H9 (cell line): ENCODE data around the gene NEDD4L. TPM values are rescaled to one million over a fixed set of nuclear protein-coding genes. Genes with fewer than 3 reads are reported as not detected.
A peak's percentile ranks its signal among the peaks of the same experiment; 100 is the strongest.

Experiments
- DNase-seq: peaks from one replicate; pipeline ENCODE4 v3.0.0-alpha.2; 2017
- H2AFZ ChIP-seq: one replicate; pipeline ENCODE4 v1.6.1; 2013; ENCODE audit warnings: mild to moderate bottlenecking, low read length, control low read depth, moderate library complexity
- H2AK5ac ChIP-seq: 2 replicates; pipeline ENCODE4 v1.6.1; 2013; ENCODE audit warnings: low read length, control low read depth, mixed read lengths; ENCODE audit not compliant: insufficient read length
- H2BK120ac ChIP-seq: one replicate; pipeline ENCODE4 v1.6.1; 2013; ENCODE audit warnings: low read depth, mild to moderate bottlenecking, low read length, control low read depth, inconsistent platforms; ENCODE audit not compliant: poor library complexity, severe bottlenecking
- H2BK12ac ChIP-seq: 2 replicates; pipeline ENCODE4 v1.6.1; 2013; ENCODE audit warnings: low read length, control low read depth, mixed read lengths, low read depth; ENCODE audit not compliant: insufficient read length
- H2BK15ac ChIP-seq: 2 replicates; pipeline ENCODE4 v1.6.1; 2013; ENCODE audit warnings: low read depth, low read length, control low read depth
- H2BK20ac ChIP-seq: one replicate; pipeline ENCODE4 v1.6.1; 2013; ENCODE audit warnings: low read depth, mild to moderate bottlenecking, low read length, control low read depth, inconsistent platforms; ENCODE audit not compliant: poor library complexity, severe bottlenecking
- H2BK5ac ChIP-seq: 2 replicates; pipeline ENCODE4 v1.6.1; 2013; ENCODE audit warnings: low read length, control low read depth, mixed read lengths; ENCODE audit not compliant: insufficient read length
- H3K14ac ChIP-seq: 2 replicates; pipeline ENCODE4 v1.6.1; 2013; ENCODE audit warnings: low read length, control low read depth; ENCODE audit not compliant: insufficient read depth
- H3K18ac ChIP-seq: 2 replicates; pipeline ENCODE4 v1.6.1; 2013; ENCODE audit warnings: low read depth, mild to moderate bottlenecking, mixed read lengths, low read length, control low read depth; ENCODE audit not compliant: insufficient read length
- H3K23ac ChIP-seq: 2 replicates; pipeline ENCODE4 v1.6.1; 2013; ENCODE audit warnings: low read length, control low read depth, mixed read lengths, low read depth; ENCODE audit not compliant: insufficient read length
- H3K23me2 ChIP-seq: 2 replicates; pipeline ENCODE4 v1.6.1; 2013; ENCODE audit warnings: low read depth, mild to moderate bottlenecking, mixed read lengths, low read length, control low read depth; ENCODE audit not compliant: insufficient read length, poor library complexity, severe bottlenecking
- H3K27ac ChIP-seq: 2 replicates; pipeline ENCODE4 v1.5.1; 2013; ENCODE audit warnings: low read length, control low read depth, mixed read lengths, low read depth; ENCODE audit not compliant: insufficient read length
- H3K27me3 ChIP-seq: 2 replicates; pipeline ENCODE4 v1.6.1; 2013; ENCODE audit warnings: low read length, control low read depth, inconsistent platforms; ENCODE audit not compliant: insufficient read depth
- H3K4ac ChIP-seq: 2 replicates; pipeline ENCODE4 v1.6.1; 2013; ENCODE audit warnings: low read depth, mild to moderate bottlenecking, control low read depth, inconsistent platforms, low read length, moderate library complexity
- H3K4me1 ChIP-seq: 2 replicates; pipeline ENCODE4 v1.6.1; 2013; ENCODE audit warnings: low read length, control low read depth, inconsistent platforms; ENCODE audit not compliant: insufficient read depth
- H3K4me2 ChIP-seq: 2 replicates; pipeline ENCODE4 v1.6.1; 2013; ENCODE audit warnings: low read length, control low read depth, mixed read lengths; ENCODE audit not compliant: insufficient read length, insufficient read depth
- H3K56ac ChIP-seq: 2 replicates; pipeline ENCODE4 v1.6.1; 2013; ENCODE audit warnings: low read depth, mild to moderate bottlenecking, mixed read lengths, low read length, control low read depth; ENCODE audit not compliant: insufficient read length
- H3K79me1 ChIP-seq: 2 replicates; pipeline ENCODE4 v1.6.1; 2013; ENCODE audit warnings: low read depth, mild to moderate bottlenecking, moderate library complexity, low read length, control low read depth, inconsistent platforms; ENCODE audit not compliant: insufficient read depth, poor library complexity, severe bottlenecking
- H3K79me2 ChIP-seq: 2 replicates; pipeline ENCODE4 v1.6.1; 2013; ENCODE audit warnings: low read length, control low read depth, inconsistent platforms; ENCODE audit not compliant: insufficient read depth
- H3K9ac ChIP-seq: 2 replicates; pipeline ENCODE4 v1.6.1; 2013; ENCODE audit warnings: low read length, control low read depth, mixed read lengths; ENCODE audit not compliant: insufficient read length; ENCODE audit errors: extremely low read depth
- H3K9me3 ChIP-seq: one replicate; pipeline ENCODE4 v1.6.1; 2013; ENCODE audit warnings: low read depth, low read length, inconsistent platforms; ENCODE audit not compliant: control insufficient read depth
- H3T11ph ChIP-seq: one replicate; pipeline ENCODE4 v1.6.1; 2013; ENCODE audit warnings: mild to moderate bottlenecking, low read length, control low read depth, inconsistent platforms
- H4K20me1 ChIP-seq: one replicate; pipeline ENCODE4 v1.6.1; 2013; ENCODE audit not compliant: control insufficient read depth, insufficient read length, insufficient read depth
- H4K5ac ChIP-seq: 2 replicates; pipeline ENCODE4 v1.6.1; 2013; ENCODE audit warnings: low read depth, mild to moderate bottlenecking, mixed read lengths, low read length, control low read depth; ENCODE audit not compliant: insufficient read length
- H4K8ac ChIP-seq: replicated peaks from 2 replicates; pipeline ENCODE4 v1.6.1; 2013; ENCODE audit warnings: low read length, control low read depth, mixed read lengths, low read depth; ENCODE audit not compliant: insufficient read length
- H4K91ac ChIP-seq: 2 replicates; pipeline ENCODE4 v1.6.1; 2013; ENCODE audit warnings: low read depth, mild to moderate bottlenecking, moderate library complexity, mixed read lengths, low read length, control low read depth; ENCODE audit not compliant: insufficient read length
- H3K27ac Mint-ChIP-seq, 3 experiments: 2 replicates in 2 of 3; 3 replicates in 1 of 3; pipeline ENCODE4 v1.8.0; 2020 to 2021; ENCODE audit warnings: mixed read lengths in 3 of 3, mild to moderate bottlenecking in 1 of 3, moderate library complexity in 1 of 3
- H3K27me3 Mint-ChIP-seq: 2 replicates; pipeline ENCODE4 v1.8.0; 2021; ENCODE audit warnings: low read depth, mild to moderate bottlenecking, moderate library complexity, mixed read lengths
- H3K36me3 Mint-ChIP-seq, 3 experiments: 2 replicates in 2 of 3; 3 replicates in 1 of 3; pipeline ENCODE4 v1.8.0; 2020 to 2021; ENCODE audit warnings: low read depth in 3 of 3, mixed read lengths in 3 of 3; ENCODE audit not compliant: insufficient read depth in 1 of 3
- H3K4me1 Mint-ChIP-seq, 2 experiments: 2 replicates each; pipeline ENCODE4 v1.8.0; 2020; ENCODE audit warnings: mixed read lengths in 2 of 2
- H3K4me3 Mint-ChIP-seq, 2 experiments: 2 replicates in 1 of 2; 3 replicates in 1 of 2; pipeline ENCODE4 v1.8.0; 2020 to 2021; ENCODE audit warnings: mild to moderate bottlenecking in 2 of 2, mixed read lengths in 2 of 2, moderate library complexity in 1 of 2
- H3K9me3 Mint-ChIP-seq, 2 experiments: 2 replicates in 1 of 2; 3 replicates in 1 of 2; pipeline ENCODE4 v1.8.0; 2020; ENCODE audit warnings: mild to moderate bottlenecking in 2 of 2, mixed read lengths in 2 of 2, moderate library complexity in 1 of 2
- CTCF ChIP-seq: fragments of 200-600 bp; sonication (generic); conservative IDR thresholded peaks from 3 replicates; pipeline ENCODE4 v1.8.0; 2021; ENCODE audit warnings: antibody characterized with exemption, mild to moderate bottlenecking
- WGBS: extraction: QIAGEN DNeasy Blood & Tissue Kit; methylation state at CpG from one replicate; pipeline ENCODE4 v1.1.7; 2013; ENCODE audit warnings: missing lambda C conversion rate, low lambda C conversion rate, mixed read lengths; ENCODE audit not compliant: insufficient read length; ENCODE audit errors: extremely low coverage; 5-methylcytosine and 5-hydroxymethylcytosine counted together
- total RNA-seq: library from RNA; stranded (reverse); gene quantifications from 2 replicates; pipeline ENCODE4 v1.2.1, GENCODE V29; 2021

The NEDD4L gene
- total RNA-seq, 1 experiment from 2014 or later = 76.3 TPM

- Histone ChIP-seq H3K4me1 (no peaks in the 10 kb centered on the region; the same call in 1 of the 2 replicates), H3K4me2 (no peak overlapping the region), H2BK15ac (no peak overlapping the region), H3K9me3 (no peaks in the 10 kb centered on the region), H2BK5ac (no peak overlapping the region), H4K8ac (no peak overlapping the region), H4K20me1 (no peaks in the 10 kb centered on the region), H3K4ac (no peak overlapping the region), H2AK5ac (no peak overlapping the region), H3K23ac (no peak overlapping the region), H3K9ac (no peak overlapping the region), H2BK120ac (no peak overlapping the region), H2BK20ac (no peak overlapping the region), H3K23me2 (no peaks in the 10 kb centered on the region), H3K18ac (no peak overlapping the region), H3K27ac (no peak overlapping the region), H2BK12ac (no peak overlapping the region), H4K5ac (no peak overlapping the region), H3K79me2 (peaks cover 2% of the 10 kb centered on the region; the same call in 1 of the 2 replicates), H3K56ac (no peak overlapping the region), H3K27me3 (no peaks in the 10 kb centered on the region), H4K91ac (no peak overlapping the region), H3K14ac (no peak overlapping the region), H2AFZ (no peak overlapping the region), H3K79me1 (no peaks in the 10 kb centered on the region), H3T11ph (no peak overlapping the region)
- H3K27ac Mint-ChIP-seq = peak overlapping the region in 1 of 3 experiments; percentile 12; a peak in 1 of 7 replicates
- no peak overlapping the region for H3K4me3 Mint-ChIP-seq
- peaks cover 40 to 41% of the 10 kb centered on the region in 2 experiments for H3K4me1 Mint-ChIP-seq
- H3K36me3 Mint-ChIP-seq = peaks cover 0 to 6% (median 4%) of the 10 kb centered on the region in 3 experiments; a peak in 2 of 7 replicates
- H3K27me3 Mint-ChIP-seq = no peaks in the 10 kb centered on the region
- TF ChIP-seq CTCF = peak; percentile 31; the same call in 2 of the 3 replicates
- 100% methylated on average over 1 of the region's 10 CpGs for WGBS
- no peak for DNase-seq
- H3K9me3 Mint-ChIP-seq = no peaks in the 10 kb centered on the region
Measured at GRCh38 chr18:58175122-58175785, 131.2 kb downstream of the NEDD4L start.
